Stimulated activated CD8-positive, alpha-beta memory T cell treated with anti-CD3 and anti-CD28 coated beads, Interleukin-4, amount 100 ng/mL, for 24 hours (primary cell): ENCODE results near the gene CXCL13.
"Not testable (repeated sequence)": the region's sequence is repeated elsewhere in the genome, so short reads cannot be mapped to it uniquely, and the experiment has no call there.

ENCODE experiments used
- DNase-seq: peaks from one replicate; pipeline ENCODE4 v3.0.0-alpha.2; 2020; ENCODE audit warnings: low read depth

CXCL13 gene

DNA sequence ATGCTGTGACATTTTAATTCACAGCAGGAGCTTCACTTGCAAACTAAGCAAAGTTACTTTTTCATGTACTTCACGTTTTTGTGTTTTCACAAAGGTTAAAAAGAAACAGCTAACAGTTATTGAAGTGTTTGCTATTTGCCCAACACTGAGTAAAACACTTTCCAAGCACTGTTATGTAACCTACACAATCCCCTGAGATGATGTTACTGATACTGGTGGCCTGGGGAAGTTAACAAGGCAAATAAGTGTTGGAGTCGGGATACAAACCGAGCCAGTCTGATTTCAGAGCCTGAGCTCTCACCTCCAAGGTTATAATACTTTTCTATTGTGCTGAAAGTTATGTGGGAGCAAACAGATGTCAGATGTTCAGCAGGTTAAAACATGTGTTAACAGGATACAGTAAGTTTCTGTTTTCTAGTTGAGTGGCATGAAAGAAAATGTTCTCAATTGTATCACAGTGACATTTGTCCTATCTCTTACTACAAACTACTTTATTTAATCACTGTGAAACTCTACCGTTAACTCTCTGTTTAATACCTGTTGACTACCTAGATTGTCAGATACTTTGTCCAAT, 3.9 kb upstream of the CXCL13 start:
- DNase-seq = no peak

DNA sequence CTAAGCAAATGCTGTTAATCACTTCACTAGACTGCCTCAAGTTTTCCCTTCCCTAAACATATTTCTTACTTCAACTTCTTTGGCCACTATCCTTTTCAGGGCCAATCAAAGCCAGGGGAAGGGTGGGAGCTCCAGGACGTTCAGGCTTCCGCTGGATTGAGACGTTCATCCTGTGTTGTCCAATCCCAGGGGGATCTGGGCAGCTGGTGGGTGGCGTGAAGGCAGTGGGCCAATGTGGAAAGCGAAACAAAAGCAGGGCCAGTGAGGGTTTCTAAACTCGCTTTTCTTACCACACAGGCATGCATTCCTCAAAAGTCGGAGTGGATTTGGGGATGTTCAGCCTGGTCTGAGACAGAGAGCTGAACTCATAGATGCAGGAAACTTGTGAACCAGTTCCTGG, 7.6 kb downstream of the CXCL13 start:
- DNase-seq = no peak

DNA sequence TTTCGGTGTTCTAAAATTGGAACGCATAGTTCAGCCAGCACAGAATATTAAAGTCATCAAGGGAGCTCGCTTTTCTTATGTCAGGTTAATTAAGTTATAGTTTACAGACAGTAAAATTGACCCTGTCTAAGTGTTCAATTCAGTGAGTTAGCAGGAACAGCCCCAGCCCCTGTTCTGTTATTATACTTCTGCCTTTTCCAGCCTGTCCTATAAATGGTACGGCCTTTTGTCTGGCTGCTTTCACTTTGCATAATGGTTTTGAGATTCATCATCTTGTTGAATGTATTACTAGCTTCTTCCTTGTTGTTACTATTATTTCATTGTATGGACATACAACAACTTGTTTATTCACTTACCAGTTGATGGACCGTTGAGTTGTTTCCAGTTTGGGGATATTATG, 9.5 kb downstream of the CXCL13 start:
- DNase-seq = no peak

DNA sequence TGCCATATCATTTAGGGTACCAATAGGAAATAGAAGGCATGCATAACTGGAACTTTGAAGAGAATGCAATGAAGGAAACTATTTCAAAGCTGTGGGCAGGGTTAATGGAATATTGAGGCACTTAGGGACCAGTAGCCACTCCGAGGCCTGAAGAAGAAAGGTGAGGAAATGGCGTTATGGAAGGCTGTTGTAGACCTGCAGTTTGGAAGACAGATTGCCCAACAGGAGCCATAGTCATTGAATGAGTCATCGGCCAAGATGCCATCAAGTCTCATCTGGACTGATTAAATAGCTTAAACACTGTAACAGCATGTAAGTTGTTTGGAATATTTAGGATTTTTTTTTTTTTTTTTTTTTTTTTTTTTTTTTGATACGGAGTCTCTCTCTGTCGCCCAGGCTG, 11.6 kb downstream of the CXCL13 start:
- DNase-seq = no peak

DNA sequence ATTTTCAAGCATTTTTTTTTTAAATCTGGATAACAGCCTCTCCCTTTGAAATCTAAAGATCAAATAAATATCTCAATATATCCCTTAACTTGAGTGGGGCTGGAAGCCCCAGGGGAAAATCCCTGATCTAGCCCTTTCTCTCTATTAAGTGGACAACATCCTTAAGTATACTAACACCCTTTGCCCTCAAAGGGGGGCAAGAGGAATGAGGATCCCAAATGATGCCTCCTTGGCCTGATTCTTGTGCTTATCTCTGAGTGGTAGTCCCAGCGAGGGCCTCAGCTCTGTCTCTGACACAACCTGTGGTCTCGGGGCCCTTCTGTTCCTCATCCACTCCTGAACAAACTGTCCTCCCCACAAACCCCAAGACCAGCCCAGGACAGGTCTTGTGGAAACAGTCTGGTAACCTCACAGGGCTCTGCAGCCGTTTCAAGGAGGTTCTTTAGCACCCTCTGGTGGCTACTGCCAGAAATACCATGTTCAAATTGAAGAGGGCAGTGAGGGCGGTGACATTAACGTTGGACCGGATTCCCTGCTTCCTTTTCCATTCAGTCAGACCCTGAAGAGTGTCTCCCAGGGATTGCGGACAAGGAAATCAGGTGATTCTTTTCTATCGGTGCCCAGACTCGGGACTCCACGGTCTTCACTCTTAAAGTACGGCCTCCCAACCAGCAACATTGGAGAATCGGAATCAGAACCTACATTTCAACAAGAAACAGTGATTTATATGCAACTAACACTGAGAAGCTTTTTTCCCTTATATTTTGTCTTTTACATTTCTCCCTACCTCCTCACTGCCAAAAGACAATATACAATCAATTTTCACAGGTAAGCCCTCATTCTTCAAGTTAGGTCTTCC, 13.0 kb downstream of the CXCL13 start:
- DNase-seq = peak; percentile 28

DNA sequence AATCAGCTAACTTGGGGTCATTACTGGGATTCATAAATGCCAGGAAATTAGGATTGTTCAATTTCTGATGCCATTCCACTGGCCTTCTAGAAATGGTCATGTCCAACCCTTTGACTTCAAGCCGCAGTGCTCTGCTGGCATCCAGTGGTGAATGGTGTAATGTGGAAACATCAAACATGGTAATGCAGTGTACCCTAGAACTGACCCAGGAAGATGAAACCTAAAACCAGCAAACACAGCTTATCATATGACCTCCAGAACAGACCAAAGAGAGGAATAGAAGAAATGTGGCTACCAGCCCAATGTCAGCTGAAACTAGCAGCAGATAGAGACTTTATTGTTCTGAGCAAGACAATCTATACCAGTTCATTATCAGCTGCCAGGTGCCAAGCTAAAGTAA, 13.8 kb downstream of the CXCL13 start:
- no peak for DNase-seq

DNA sequence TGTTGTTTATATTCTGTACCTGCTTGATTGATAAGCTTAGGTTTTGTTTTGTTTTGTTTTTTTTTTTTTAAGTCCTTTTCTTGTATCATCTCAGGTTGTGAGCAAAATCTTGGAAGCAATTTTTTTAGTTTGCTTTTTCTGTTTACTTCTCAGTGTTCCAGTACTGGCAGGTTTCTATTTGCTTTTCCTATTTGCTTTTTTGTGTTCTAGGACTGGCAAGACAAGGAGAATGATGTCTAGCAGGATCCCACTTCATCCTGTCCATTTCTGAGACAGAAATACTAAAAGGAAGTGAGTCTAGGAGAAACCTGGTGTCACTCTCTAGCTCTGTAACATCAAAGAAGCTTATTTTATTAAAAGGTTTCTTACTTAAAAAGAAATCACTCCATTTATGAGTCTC, 15.6 kb downstream of the CXCL13 start:
- DNase-seq = no peak

DNA sequence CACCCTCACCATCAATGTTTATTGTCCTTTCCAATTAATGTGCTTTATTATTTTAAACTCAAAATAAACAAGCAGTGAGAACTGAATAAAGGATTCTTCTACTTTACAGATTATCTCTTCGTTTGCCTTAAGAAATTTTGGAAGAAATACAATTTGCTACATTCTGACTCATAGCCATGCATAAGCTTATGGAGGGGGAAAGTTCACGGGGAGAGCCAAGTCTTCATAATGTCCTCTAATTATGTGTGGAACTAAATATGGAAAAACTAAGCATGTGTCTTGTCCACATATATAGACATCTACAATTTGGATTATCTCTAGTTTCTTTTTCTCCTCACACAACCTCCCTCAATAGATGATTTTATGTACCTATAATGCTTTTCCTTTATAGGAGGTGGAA, 17.5 kb downstream of the CXCL13 start:
- DNase-seq = no peak

DNA sequence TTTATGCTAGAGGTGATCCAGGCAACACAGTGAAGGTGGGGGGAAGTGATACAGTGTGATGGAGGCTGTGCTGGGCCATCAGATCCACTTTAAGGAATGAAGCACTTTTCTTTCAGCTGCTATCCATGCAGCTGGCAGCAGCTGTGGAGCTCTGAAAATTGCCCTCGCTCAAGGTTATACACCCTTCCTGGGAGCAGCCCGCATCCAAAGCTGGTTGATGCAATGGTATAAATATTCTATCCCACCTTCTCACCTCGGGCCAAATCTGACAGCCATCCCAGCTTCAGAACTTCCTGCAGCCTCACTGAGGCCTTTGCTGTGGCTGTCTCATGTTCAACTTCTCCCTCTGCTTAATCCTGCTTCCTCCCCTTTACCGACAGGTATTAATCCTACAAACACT, 18.6 kb downstream of the CXCL13 start:
- DNase-seq = no peak

DNA sequence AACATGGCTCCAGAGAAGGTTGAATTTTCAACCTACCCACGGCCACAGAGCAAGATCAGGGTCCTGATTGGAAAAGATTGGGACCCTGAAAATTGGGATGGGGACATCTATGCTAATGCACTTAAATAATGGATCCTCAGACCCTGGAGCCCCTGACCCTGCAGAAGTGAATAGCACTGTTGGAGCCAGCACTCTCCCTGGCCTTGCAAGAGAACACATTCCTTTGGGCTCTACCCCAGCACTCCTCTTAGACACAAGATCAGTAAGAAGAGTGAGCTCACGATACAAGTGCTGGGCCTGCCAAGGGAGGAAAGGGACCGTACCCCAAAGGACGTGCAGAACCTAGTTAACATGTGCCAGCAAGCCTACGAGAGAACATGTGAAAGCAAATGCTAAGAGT, 19.9 kb downstream of the CXCL13 start:
- DNase-seq = no peak

DNA sequence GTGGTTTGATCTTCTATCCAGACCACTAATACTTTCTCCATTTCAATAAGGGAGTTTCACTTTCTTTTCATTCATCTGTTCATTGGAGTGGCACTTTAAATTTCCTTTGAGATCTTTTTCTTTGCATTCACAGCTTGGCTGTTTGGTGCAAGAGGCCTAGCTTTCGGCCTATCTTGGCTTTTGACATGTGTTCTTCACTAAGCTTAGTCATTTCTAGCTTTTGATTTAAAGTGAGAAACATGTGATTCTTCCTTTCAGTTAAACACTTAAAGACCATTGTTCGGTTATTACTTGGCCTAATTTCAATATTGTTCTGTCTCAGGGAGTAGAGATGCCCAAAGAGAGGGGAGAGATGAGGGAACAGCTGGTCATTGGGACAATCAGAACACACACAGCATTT, 24.3 kb downstream of the CXCL13 start:
- DNase-seq = no peak

DNA sequence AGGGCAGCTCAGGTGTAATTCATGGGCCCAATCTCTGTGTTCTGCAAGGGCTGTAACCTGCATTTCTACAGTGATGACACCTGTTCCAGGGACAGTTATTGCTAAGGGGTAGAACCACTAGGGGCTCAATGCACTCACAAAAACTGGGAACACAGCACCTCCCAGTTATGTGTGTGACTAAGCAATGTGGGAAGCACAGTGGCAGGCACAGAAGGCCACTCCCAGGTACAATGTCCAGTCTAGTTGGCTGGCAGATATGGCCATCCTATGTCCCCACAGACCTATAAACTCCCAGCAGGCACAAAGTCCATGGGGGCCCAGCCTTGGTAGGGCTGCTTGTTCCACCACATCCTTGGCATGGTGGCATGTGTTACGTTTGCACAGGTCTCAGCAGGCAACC, 25.7 kb downstream of the CXCL13 start:
- no peak for DNase-seq

DNA sequence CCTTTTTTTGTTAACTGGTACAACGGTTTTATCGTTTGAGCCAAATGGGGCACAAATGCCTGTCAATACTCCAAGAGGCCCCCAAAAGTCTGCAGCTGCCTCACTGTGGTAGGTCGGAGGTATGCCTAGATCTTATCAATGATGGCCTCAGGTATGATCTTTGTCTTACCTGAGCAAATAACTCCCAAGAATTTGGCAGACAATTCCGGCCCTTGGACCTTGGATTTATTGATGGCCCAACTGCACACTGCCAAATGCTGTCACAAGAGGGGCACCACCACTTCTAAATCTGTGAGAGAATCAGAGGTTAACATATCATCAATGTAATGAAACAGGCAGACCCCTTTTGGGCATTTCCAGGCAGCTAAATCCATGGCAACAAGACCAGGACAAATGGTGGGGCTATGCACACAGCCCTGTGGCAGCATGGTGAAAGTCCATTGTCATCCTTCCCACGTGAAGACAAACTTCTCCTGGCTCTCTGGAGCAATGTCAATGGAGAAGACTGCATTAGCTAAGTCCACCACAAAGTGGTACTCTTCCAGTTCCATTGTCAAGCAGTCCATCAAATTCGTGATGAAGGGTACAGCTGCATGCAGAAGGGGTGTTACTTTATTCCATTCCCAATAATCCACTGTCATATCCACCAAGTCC, 28.6 kb downstream of the CXCL13 start:
- no peak for DNase-seq

DNA sequence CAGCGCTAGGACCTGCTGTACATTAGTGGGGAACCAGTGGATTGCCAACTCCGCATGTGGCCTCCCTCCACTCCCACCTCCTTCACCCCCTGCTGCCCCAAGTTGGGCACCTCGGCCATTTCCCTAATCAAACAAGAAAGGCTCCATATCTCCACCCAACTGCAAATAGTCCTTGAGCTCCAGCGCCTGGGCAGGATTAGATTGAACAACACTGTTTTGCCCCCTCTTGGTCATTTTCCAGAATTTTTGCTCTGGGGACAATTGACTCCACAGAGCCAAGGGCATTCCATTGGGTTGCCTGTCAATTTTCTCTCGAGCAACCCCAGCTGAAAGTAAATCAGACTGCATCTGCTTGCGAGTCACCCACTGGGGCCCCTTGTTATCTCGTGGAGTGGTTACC, 29.6 kb downstream of the CXCL13 start:
- DNase-seq = no peak

DNA sequence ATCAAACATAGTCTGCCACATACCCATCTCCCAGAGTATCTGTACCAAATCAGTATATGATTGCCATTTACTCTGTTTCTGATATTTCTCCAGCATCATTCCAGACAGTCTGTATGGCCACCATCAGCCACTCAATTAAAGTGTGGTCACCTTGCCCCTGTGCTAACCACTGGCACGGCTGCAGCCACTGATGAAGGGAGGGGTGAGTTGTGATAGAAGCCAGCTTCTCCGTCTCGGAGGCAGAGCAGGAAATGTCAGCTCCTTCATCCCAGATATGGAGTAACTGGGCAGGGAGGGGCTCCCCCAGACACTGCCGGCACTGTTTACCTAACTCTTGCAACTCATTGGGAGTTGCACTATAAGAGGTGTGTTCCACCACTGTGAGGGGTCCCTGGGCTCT, 30.3 kb downstream of the CXCL13 start:
- DNase-seq = no peak

DNA sequence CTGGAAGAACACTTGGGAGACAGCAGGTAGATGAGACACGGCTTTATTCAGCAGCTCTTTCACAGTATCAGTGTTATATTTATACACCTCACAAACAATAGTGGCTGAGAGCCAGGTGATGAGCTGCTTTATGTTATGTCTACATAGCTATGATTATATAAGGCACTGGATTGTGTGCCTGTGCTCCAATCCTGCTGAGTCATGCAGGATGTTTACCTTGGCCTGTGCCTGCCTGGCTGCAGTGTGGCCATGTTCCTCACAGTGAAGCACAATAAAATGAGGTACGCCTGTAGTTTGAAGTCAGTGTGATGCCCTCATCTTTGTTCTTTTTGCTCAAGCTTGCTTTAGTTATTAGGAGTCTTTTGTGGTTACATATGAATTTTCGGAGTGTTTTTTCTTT, 31.3 kb downstream of the CXCL13 start:
- no peak for DNase-seq

DNA sequence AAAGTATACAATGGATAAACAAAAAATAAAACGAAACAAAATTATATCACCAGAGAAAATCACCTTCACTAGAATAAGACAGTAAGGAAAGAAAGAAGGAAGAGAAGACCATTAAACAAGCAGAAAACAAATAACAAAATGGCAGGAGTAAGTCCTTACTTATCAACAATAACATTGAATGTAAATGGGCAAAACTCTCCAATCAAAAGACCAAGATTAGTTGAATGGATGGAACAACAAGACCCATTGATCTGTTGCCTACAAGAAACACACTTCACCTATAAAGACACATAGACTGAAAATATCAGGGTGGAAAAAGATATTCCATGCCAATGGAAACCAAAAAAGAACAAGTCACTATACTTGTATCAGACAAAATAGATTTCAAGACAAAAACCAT, 38.4 kb downstream of the CXCL13 start:
- not testable (repeated sequence) for DNase-seq

DNA sequence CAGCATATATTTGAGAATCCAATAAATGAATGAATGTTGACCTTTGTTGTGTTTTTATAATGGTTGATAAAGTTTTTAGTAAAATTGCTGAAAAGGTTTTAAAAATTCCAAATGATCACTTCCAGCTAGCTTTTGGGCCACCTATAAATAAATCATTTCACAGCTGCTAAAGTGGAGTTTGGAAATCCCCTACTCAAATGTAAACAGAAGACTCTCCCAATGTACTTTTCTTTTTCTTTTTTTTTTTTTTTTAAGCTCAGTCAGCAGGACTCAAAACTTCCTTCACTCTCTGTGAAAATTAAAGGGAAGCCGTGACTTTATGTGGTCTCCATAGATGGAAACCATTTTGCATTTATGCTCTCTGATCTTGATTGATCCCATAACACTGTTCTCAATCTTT, 45.2 kb downstream of the CXCL13 start:
- no peak for DNase-seq

DNA sequence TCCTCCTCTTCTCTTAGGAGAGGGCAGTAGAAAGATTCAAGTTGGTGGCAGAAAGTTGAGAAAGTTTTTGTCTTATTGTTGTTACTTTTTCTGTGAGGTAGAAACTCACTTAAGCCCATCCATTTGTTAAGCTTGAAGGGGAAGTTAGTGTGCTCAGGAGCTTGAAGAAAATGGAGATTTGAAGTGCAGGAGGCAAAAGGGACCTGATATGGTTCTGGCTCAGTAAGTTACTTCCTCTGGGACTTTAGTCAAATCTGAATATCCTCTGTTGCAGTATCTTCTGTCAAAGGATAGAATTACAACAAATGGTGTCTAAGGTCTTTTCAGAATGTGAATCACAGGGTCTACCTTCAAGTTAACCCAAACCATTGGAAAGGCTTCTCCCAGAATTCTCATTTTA, 46.2 kb downstream of the CXCL13 start:
- no peak for DNase-seq

DNA sequence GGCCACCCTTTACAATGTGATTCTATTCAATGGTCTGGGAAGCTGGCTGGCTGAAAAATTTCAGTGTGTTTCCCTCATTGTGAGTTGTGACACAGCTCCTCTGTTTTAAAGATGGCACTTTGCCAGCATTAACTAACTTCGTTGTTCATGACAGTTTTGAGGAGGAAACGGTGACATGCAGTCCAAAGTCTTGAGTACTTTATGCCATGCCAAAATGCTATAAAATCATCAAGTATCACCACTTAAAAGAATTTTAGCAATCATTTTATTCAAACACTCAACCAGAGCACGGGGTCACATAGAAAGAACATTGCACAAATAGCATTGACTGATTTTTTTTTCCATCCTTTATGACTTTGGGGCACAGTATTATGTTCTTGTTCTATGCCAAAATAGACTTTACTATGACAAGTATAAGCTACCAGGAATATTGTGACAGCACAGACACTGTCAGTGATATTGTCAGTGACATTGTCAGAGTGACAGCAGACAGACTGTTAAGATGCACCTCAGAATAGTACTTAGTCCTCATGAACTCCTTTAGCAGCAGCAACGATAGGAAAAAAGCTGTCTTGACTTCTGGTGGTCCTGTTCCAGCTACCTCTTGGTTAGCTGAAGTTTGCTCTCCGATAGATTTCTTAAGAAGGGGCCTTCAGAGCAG, 46.7 kb downstream of the CXCL13 start:
- no peak for DNase-seq

DNA sequence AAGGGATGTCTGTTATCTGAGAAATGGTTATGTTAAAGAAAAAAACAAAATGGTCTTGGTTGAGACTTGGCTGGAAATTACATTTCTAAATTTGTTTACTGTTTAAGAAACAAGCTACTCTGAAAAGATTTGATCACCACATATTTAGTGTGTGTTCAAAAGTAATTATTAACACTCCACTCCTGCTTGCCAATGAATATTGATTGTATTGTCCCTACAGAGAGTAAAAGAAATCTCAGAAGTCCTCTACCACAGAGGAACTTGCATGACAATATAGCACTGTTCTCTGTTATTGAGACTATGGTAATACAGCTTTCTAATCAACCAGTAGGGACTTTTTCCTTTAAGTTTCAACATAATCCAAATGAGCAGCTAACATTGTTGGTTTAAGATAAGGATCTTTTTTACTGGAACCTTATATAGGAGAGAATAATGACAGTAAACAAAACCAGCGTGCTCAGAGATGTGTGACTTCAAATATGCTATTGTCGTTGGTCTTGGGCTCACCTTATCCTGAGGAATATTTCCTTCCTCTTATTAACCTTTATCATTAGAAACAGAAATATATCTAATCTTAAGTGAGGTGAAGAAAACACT, 47.6 kb downstream of the CXCL13 start:
- no peak for DNase-seq

DNA sequence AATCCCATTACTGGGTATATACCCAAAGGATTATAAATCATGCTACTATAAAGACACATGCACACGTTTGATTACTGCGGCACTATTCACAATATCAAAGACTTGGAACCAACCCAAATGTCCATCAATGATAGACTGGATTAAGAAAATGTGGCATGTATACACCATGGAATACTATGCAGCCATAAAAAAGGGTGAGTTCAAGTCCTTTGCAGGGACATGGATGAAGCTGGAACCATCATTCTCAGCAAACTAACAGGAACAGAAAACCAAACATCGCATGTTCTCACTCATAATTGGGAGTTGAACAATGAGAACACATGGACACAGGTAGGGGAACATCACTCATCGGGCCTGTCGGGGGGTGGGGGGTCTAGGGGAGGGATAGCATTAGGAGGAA, 54.7 kb downstream of the CXCL13 start:
- not testable (repeated sequence) for DNase-seq
